ENCODE measurements around the gene P4HA2.

Gene P4HA2

GRCh38 chr5:132202711-132203463 is 24.8 kb downstream of the P4HA2 start:
- Histone ChIP-seq H3K27me3 (replicated peaks in 2 of 5; ENCODE audit: control insufficient read depth in 4 of 5, insufficient read depth in 5 of 5, low read length in 4 of 5) (no peaks in the 10 kb centered on the region), H3K36me3 (ENCODE audit: control insufficient read depth in 4 of 4, insufficient read depth in 4 of 4, low read length in 3 of 4) (no peaks in the 10 kb centered on the region), H3K9me3 (ENCODE audit: control extremely low read depth in 1 of 5, control insufficient read depth in 4 of 5, insufficient read depth in 2 of 5, low read depth in 1 of 5, low read length in 4 of 5) (no peaks in the 10 kb centered on the region), H3K4me1 (ENCODE audit: control extremely low read depth in 1 of 4, control insufficient read depth in 4 of 4, insufficient read depth in 4 of 4, low read length in 3 of 4) (peaks cover under 1 to 2% (median 2%) of the 10 kb centered on the region in 4 experiments), H3K4me3 (ENCODE audit: control insufficient read depth in 1 of 7, extremely low read depth in 1 of 7, insufficient read depth in 4 of 7, low read depth in 2 of 7, low read length in 6 of 7) (no peak overlapping the region), H3K27ac (ENCODE audit: insufficient read depth in 1 of 2, low read depth in 1 of 2, low read length in 2 of 2, poor library complexity in 1 of 2, severe bottlenecking in 2 of 2) (no peak overlapping the region)
- POLR2A ChIA-PET = no interaction called here
- no peak for DNase-seq
- CTCF ChIA-PET = interaction anchor here (0.9 to 2.2 kb wide), 5 partner anchors 8 to 36 kb away, joined by 4 to 9 read pairs (median 4); no protein-coding TSS in a partner anchor
- WGBS (ENCODE audit: insufficient coverage) = 100% methylated on average over 2 of the region's 2 CpGs

GRCh38 chr5:132199116-132199680 is 28.5 kb downstream of the P4HA2 start:
- 93% methylated on average over 5 of the region's 5 CpGs for WGBS (ENCODE audit: insufficient coverage)
- H3K4me1 ChIP-seq (ENCODE audit: control extremely low read depth in 1 of 4, control insufficient read depth in 4 of 4, insufficient read depth in 4 of 4, low read length in 3 of 4) = peaks cover 0 to 2% (median 0%) of the 10 kb centered on the region in 4 experiments
- ChIA-PET CTCF (interaction anchor here (1.5 kb wide), 1 partner anchor 8 kb away, joined by 4 read pairs; no protein-coding TSS in a partner anchor), POLR2A (no interaction called here)
- H3K36me3 ChIP-seq (ENCODE audit: control insufficient read depth in 4 of 4, insufficient read depth in 4 of 4, low read length in 3 of 4) = no peaks in the 10 kb centered on the region
- no peaks in the 10 kb centered on the region for H3K9me3 ChIP-seq (ENCODE audit: control extremely low read depth in 1 of 5, control insufficient read depth in 4 of 5, insufficient read depth in 2 of 5, low read depth in 1 of 5, low read length in 4 of 5)
- no peak for DNase-seq
- H3K4me3 ChIP-seq (ENCODE audit: control insufficient read depth in 1 of 7, extremely low read depth in 1 of 7, insufficient read depth in 4 of 7, low read depth in 2 of 7, low read length in 6 of 7) = no peak overlapping the region
- no peak overlapping the region for H3K27ac ChIP-seq (ENCODE audit: insufficient read depth in 1 of 2, low read depth in 1 of 2, low read length in 2 of 2, poor library complexity in 1 of 2, severe bottlenecking in 2 of 2)
- no peaks in the 10 kb centered on the region for H3K27me3 ChIP-seq (replicated peaks in 2 of 5; ENCODE audit: control insufficient read depth in 4 of 5, insufficient read depth in 5 of 5, low read length in 4 of 5)

- H3K27ac ChIP-seq (ENCODE audit: insufficient read depth in 1 of 2, low read depth in 1 of 2, low read length in 2 of 2, poor library complexity in 1 of 2, severe bottlenecking in 2 of 2) = no peak overlapping the region
- H3K4me3 ChIP-seq (ENCODE audit: control insufficient read depth in 1 of 7, extremely low read depth in 1 of 7, insufficient read depth in 4 of 7, low read depth in 2 of 7, low read length in 6 of 7) = no peak overlapping the region
- H3K9me3 ChIP-seq (ENCODE audit: control extremely low read depth in 1 of 5, control insufficient read depth in 4 of 5, insufficient read depth in 2 of 5, low read depth in 1 of 5, low read length in 4 of 5) = no peaks in the 10 kb centered on the region
- H3K27me3 ChIP-seq (replicated peaks in 2 of 5; ENCODE audit: control insufficient read depth in 4 of 5, insufficient read depth in 5 of 5, low read length in 4 of 5) = no peaks in the 10 kb centered on the region
- no peak for DNase-seq
- H3K4me1 ChIP-seq (ENCODE audit: control extremely low read depth in 1 of 4, control insufficient read depth in 4 of 4, insufficient read depth in 4 of 4, low read length in 3 of 4) = peaks cover 0 to 2% (median 0%) of the 10 kb centered on the region in 4 experiments
- 97% methylated on average over 5 of the region's 5 CpGs for WGBS (ENCODE audit: insufficient coverage)
- ChIA-PET CTCF (no interaction called here), POLR2A (no interaction called here)
- H3K36me3 ChIP-seq (ENCODE audit: control insufficient read depth in 4 of 4, insufficient read depth in 4 of 4, low read length in 3 of 4) = no peaks in the 10 kb centered on the region
Observed at GRCh38 chr5:132198571-132198970, 29.1 kb downstream of the P4HA2 start.

GRCh38 chr5:132195727-132196126 is 31.9 kb downstream of the P4HA2 start:
- CTCF ChIA-PET = interaction anchor here (1.0 to 3.2 kb wide), 5 partner anchors 11 to 46 kb away, joined by 3 to 15 read pairs (median 4); no protein-coding TSS in a partner anchor
- Histone ChIP-seq H3K4me3 (ENCODE audit: control insufficient read depth in 1 of 7, extremely low read depth in 1 of 7, insufficient read depth in 4 of 7, low read depth in 2 of 7, low read length in 6 of 7) (no peak overlapping the region), H3K27ac (ENCODE audit: insufficient read depth in 1 of 2, low read depth in 1 of 2, low read length in 2 of 2, poor library complexity in 1 of 2, severe bottlenecking in 2 of 2) (no peak overlapping the region), H3K9me3 (ENCODE audit: control extremely low read depth in 1 of 5, control insufficient read depth in 4 of 5, insufficient read depth in 2 of 5, low read depth in 1 of 5, low read length in 4 of 5) (no peaks in the 10 kb centered on the region), H3K27me3 (replicated peaks in 2 of 5; ENCODE audit: control insufficient read depth in 4 of 5, insufficient read depth in 5 of 5, low read length in 4 of 5) (no peaks in the 10 kb centered on the region), H3K4me1 (ENCODE audit: control extremely low read depth in 1 of 4, control insufficient read depth in 4 of 4, insufficient read depth in 4 of 4, low read length in 3 of 4) (no peaks in the 10 kb centered on the region), H3K36me3 (ENCODE audit: control insufficient read depth in 4 of 4, insufficient read depth in 4 of 4, low read length in 3 of 4) (no peaks in the 10 kb centered on the region)
- 91% methylated on average over 1 of the region's 1 CpG for WGBS (ENCODE audit: insufficient coverage)
- POLR2A ChIA-PET = no interaction called here
- DNase-seq = no peak

GRCh38 chr5:132193165-132193694 is 34.4 kb downstream of the P4HA2 start:
- no peak overlapping the region for H3K4me3 ChIP-seq (ENCODE audit: control insufficient read depth in 1 of 7, extremely low read depth in 1 of 7, insufficient read depth in 4 of 7, low read depth in 2 of 7, low read length in 6 of 7)
- ChIA-PET POLR2A (no interaction called here), CTCF (interaction anchor here (0.8 to 3.2 kb wide), 4 partner anchors 9 to 53 kb away, joined by 3 to 15 read pairs (median 6); no protein-coding TSS in a partner anchor)
- H3K27ac ChIP-seq (ENCODE audit: insufficient read depth in 1 of 2, low read depth in 1 of 2, low read length in 2 of 2, poor library complexity in 1 of 2, severe bottlenecking in 2 of 2) = no peak overlapping the region
- H3K36me3 ChIP-seq (ENCODE audit: control insufficient read depth in 4 of 4, insufficient read depth in 4 of 4, low read length in 3 of 4) = no peaks in the 10 kb centered on the region
- DNase-seq = no peak
- WGBS (ENCODE audit: insufficient coverage) = no CpG with 5 or more reads among the region's 2 CpGs
- H3K27me3 ChIP-seq (replicated peaks in 2 of 5; ENCODE audit: control insufficient read depth in 4 of 5, insufficient read depth in 5 of 5, low read length in 4 of 5) = no peaks in the 10 kb centered on the region
- no peaks in the 10 kb centered on the region for H3K9me3 ChIP-seq (ENCODE audit: control extremely low read depth in 1 of 5, control insufficient read depth in 4 of 5, insufficient read depth in 2 of 5, low read depth in 1 of 5, low read length in 4 of 5)
- H3K4me1 ChIP-seq (ENCODE audit: control extremely low read depth in 1 of 4, control insufficient read depth in 4 of 4, insufficient read depth in 4 of 4, low read length in 3 of 4) = no peaks in the 10 kb centered on the region

- peak; percentile 67 to 82 (median 81) for DNase-seq
- no peaks in the 10 kb centered on the region for H3K9me3 ChIP-seq (ENCODE audit: control extremely low read depth in 1 of 5, control insufficient read depth in 4 of 5, insufficient read depth in 2 of 5, low read depth in 1 of 5, low read length in 4 of 5)
- CTCF ChIA-PET = interaction anchor here (0.7 to 3.8 kb wide), 14 partner anchors 10 to 126 kb away, joined by 3 to 29 read pairs (median 4); partner anchors contain the start of gene P4HA2
- H3K4me1 ChIP-seq (ENCODE audit: control extremely low read depth in 1 of 4, control insufficient read depth in 4 of 4, insufficient read depth in 4 of 4, low read length in 3 of 4) = no peaks in the 10 kb centered on the region
- no peaks in the 10 kb centered on the region for H3K27me3 ChIP-seq (replicated peaks in 2 of 5; ENCODE audit: control insufficient read depth in 4 of 5, insufficient read depth in 5 of 5, low read length in 4 of 5)
- no peak overlapping the region for H3K27ac ChIP-seq (ENCODE audit: insufficient read depth in 1 of 2, low read depth in 1 of 2, low read length in 2 of 2, poor library complexity in 1 of 2, severe bottlenecking in 2 of 2)
- POLR2A ChIA-PET = interaction anchor here (0.6 to 1.9 kb wide), 2 partner anchors 10 to 161 kb away, joined by 4 read pairs; no protein-coding TSS in a partner anchor
- H3K4me3 ChIP-seq (ENCODE audit: control insufficient read depth in 1 of 7, extremely low read depth in 1 of 7, insufficient read depth in 4 of 7, low read depth in 2 of 7, low read length in 6 of 7) = no peak overlapping the region
- WGBS (ENCODE audit: insufficient coverage) = no CpG with 5 or more reads among the region's 3 CpGs
- no peaks in the 10 kb centered on the region for H3K36me3 ChIP-seq (ENCODE audit: control insufficient read depth in 4 of 4, insufficient read depth in 4 of 4, low read length in 3 of 4)
Observed at GRCh38 chr5:132190161-132190817, 37.4 kb downstream of the P4HA2 start.

Measured in common myeloid progenitor, CD34-positive (primary cell).